Loucy (cell line): ENCODE measurements around the gene TRPM8.

Experiments
- H2AFZ ChIP-seq: fragments of 200-600 bp; sonication (generic); 2 replicates; pipeline ENCODE4 v1.6.0; 2016; ENCODE audit warnings: antibody characterized with exemption, mild to moderate bottlenecking, low read length, moderate library complexity
- H3F3A ChIP-seq: fragments of 200-600 bp; 2 replicates; pipeline ENCODE4 v1.6.0; 2016; ENCODE audit warnings: antibody characterized with exemption, low read depth, mild to moderate bottlenecking
- H3K27me3 ChIP-seq: fragments of 200-600 bp; sonication (generic); 2 replicates; pipeline ENCODE4 v1.6.1; 2014; ENCODE audit warnings: low read length, mild to moderate bottlenecking; ENCODE audit not compliant: insufficient read depth, poor library complexity, severe bottlenecking
- H3K36me3 ChIP-seq: fragments of 200-600 bp; sonication (generic); 2 replicates; pipeline ENCODE4 v1.6.1; 2016; ENCODE audit warnings: low read length; ENCODE audit not compliant: insufficient read depth
- H3K4me1 ChIP-seq: fragments of 200-600 bp; sonication (generic); 2 replicates; pipeline ENCODE4 v1.5.1; 2014; ENCODE audit warnings: low read length, mild to moderate bottlenecking; ENCODE audit not compliant: insufficient read depth, poor library complexity, severe bottlenecking
- H3K4me2 ChIP-seq: fragments of 200-600 bp; sonication (generic); 2 replicates; pipeline ENCODE4 v1.6.0; 2014; ENCODE audit warnings: antibody characterized with exemption, low read length, low read depth, mild to moderate bottlenecking; ENCODE audit not compliant: poor library complexity, severe bottlenecking
- H3K4me3 ChIP-seq: fragments of 200-600 bp; sonication (generic); 2 replicates; pipeline ENCODE4 v1.5.1; 2014; ENCODE audit warnings: low read length, mild to moderate bottlenecking, mixed read lengths; ENCODE audit not compliant: poor library complexity, severe bottlenecking
- H3K79me2 ChIP-seq: fragments of 200-600 bp; sonication (generic); 2 replicates; pipeline ENCODE4 v1.6.1; 2014; ENCODE audit warnings: low read length; ENCODE audit not compliant: insufficient read depth
- H3K9ac ChIP-seq: fragments of 200-600 bp; sonication (generic); 2 replicates; pipeline ENCODE4 v1.6.0; 2014; ENCODE audit warnings: mild to moderate bottlenecking, low read depth, low read length, moderate library complexity; ENCODE audit not compliant: poor library complexity, severe bottlenecking
- H3K9me2 ChIP-seq: fragments of 200-600 bp; sonication (generic); replicated peaks from 2 replicates; pipeline ENCODE4 v1.6.1; 2016; ENCODE audit warnings: low read depth, low read length, mixed read lengths
- H3K9me3 ChIP-seq: fragments of 200-600 bp; sonication (generic); 2 replicates; pipeline ENCODE4 v1.6.1; 2014; ENCODE audit warnings: mild to moderate bottlenecking, antibody characterized with exemption, low read length, low read depth; ENCODE audit not compliant: insufficient read depth
- H4K20me1 ChIP-seq: fragments of 200-600 bp; sonication (generic); 2 replicates; pipeline ENCODE4 v1.6.0; 2014; ENCODE audit warnings: antibody characterized with exemption, low read length, mild to moderate bottlenecking; ENCODE audit not compliant: insufficient read depth, poor library complexity, severe bottlenecking
- EZH2phosphoT487 ChIP-seq: fragments of 200-600 bp; IDR thresholded peaks from 2 replicates; pipeline ENCODE4 v1.6.1; 2018; ENCODE audit warnings: antibody characterized with exemption, mild to moderate bottlenecking, moderate library complexity, borderline replicate concordance
- TF ChIP-seq, protein P1 (sequence below): fragments of 200-600 bp; sonication (generic); conservative IDR thresholded peaks from 2 replicates; pipeline ENCODE4 v1.5.1; 2014; ENCODE audit warnings: mild to moderate bottlenecking, antibody characterized with exemption, low read length

TRPM8 gene

DNA sequence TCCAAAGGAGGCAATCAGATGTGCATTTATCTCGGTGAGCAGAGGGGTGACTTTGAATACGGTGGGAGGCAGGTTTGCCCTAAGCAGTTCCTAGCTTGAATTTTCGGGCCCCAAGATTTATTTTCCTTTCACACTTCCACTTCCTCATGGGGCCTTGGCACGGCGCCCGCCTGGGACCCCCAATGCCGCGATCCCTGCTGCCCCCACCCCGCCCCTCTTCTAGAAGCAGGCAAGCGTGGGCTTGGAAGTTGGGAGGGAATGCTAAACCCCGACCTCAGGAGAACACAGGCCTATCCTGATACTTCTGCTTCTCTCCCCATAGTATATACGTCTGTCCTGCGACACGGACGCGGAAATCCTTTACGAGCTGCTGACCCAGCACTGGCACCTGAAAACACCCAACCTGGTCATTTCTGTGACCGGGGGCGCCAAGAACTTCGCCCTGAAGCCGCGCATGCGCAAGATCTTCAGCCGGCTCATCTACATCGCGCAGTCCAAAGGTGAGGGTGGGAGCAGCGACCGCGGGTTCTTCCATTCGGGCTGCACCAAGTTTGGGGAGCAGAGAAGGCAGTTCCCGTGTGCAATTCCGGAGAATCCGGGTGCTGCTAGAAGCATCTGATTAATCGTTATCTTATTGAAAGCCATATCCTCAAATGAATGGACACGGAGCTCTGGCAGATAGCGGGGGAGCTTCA, 21.6 kb downstream of the TRPM8 start:
- H3K4me3 ChIP-seq: no peak overlapping the region

DNA sequence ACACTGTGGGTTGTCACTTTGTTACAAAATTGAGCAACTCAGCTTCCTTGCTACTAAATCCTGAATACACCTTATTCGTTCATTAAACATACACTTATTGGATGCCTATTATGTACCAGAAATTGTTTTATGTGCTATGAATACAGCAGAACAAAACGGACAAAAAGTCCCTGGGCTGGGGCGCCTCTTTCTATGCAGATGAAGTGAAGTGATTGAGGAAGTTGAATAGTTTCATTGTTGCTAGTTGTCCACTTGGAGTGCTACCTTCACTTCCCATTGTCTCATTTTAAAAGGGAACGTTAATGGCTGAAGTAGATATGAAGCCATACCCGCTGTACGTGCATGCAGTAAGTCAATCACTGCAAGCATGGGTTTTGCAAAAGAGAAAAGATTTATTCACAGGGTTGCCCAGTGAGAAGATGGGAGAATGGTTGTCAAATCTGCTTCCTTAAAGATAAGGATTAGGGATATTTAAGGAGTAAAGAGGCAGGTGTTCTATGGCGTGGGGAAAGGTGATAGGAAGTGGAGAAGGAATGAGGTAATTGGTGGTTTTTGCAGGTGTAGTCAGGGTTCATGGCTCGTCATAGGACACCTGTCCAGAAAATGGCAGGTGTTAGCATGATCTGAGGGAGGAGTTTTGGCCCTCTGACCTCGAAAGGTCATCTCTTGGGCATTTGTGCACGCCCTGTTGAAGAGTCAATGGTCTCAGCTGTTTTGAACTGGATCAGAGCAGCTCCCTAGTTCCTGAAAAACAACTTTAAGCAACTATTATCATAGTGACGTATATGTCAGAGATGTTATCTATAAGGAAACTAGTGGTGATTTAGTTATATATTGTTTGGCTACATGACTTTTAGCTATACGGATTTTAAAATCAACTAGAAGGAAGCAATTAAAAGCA, 23.5 kb downstream of the TRPM8 start:
- no peaks in the 10 kb centered on the region for H3F3A ChIP-seq
- H3K4me3 ChIP-seq: no peak overlapping the region
- no peak overlapping the region for H2AFZ ChIP-seq
- TF ChIP-seq EZH2phosphoT487: no peak
- TF ChIP-seq, protein P1, sequence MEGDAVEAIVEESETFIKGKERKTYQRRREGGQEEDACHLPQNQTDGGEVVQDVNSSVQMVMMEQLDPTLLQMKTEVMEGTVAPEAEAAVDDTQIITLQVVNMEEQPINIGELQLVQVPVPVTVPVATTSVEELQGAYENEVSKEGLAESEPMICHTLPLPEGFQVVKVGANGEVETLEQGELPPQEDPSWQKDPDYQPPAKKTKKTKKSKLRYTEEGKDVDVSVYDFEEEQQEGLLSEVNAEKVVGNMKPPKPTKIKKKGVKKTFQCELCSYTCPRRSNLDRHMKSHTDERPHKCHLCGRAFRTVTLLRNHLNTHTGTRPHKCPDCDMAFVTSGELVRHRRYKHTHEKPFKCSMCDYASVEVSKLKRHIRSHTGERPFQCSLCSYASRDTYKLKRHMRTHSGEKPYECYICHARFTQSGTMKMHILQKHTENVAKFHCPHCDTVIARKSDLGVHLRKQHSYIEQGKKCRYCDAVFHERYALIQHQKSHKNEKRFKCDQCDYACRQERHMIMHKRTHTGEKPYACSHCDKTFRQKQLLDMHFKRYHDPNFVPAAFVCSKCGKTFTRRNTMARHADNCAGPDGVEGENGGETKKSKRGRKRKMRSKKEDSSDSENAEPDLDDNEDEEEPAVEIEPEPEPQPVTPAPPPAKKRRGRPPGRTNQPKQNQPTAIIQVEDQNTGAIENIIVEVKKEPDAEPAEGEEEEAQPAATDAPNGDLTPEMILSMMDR: no peak
- no peak overlapping the region for H3K4me2 ChIP-seq
- H4K20me1 ChIP-seq: no peaks in the 10 kb centered on the region
- H3K9ac ChIP-seq: no peak overlapping the region
- H3K79me2 ChIP-seq: no peaks in the 10 kb centered on the region
- no peaks in the 10 kb centered on the region for H3K36me3 ChIP-seq
- no peaks in the 10 kb centered on the region for H3K9me2 ChIP-seq
- H3K9me3 ChIP-seq: no peaks in the 10 kb centered on the region
- no peaks in the 10 kb centered on the region for H3K4me1 ChIP-seq
- H3K27me3 ChIP-seq: no peaks in the 10 kb centered on the region

More for the DNA sequence above, 21.6 kb downstream of the TRPM8 start:
- no peaks in the 10 kb centered on the region for H3K27me3 ChIP-seq
- no peaks in the 10 kb centered on the region for H3K36me3 ChIP-seq
- no peaks in the 10 kb centered on the region for H3K4me1 ChIP-seq
- no peak overlapping the region for H3K4me2 ChIP-seq
- H3F3A ChIP-seq: no peaks in the 10 kb centered on the region
- no peak for TF ChIP-seq EZH2phosphoT487
- TF ChIP-seq, protein P1: no peak
- H4K20me1 ChIP-seq: no peaks in the 10 kb centered on the region
- no peak overlapping the region for H2AFZ ChIP-seq
- no peaks in the 10 kb centered on the region for H3K9me2 ChIP-seq
- H3K9me3 ChIP-seq: no peaks in the 10 kb centered on the region
- H3K9ac ChIP-seq: no peak overlapping the region
- H3K79me2 ChIP-seq: no peaks in the 10 kb centered on the region

DNA sequence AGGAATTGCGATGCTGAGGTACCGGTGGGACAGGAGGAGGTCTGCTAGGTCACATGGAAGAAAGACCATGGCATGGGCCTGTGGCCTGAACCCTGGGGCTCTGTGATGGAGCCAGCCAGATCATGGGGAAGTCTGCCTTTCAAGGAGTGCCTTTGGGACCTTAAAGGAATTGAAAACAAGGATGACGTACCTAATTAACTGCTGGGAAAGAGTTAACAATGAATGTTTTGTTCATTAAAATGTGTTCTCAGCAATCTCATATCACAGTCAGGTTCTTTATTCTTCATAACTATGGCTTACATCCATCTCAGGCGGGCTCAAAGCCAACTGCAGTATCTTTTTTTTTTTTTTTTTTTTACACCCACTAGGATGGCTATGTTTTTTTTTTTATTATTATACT, 25.6 kb downstream of the TRPM8 start:
- Histone ChIP-seq H3F3A (no peaks in the 10 kb centered on the region), H3K9ac (no peak overlapping the region), H3K4me2 (no peak overlapping the region), H3K79me2 (no peaks in the 10 kb centered on the region), H2AFZ (no peak overlapping the region), H3K36me3 (no peaks in the 10 kb centered on the region), H3K4me3 (no peak overlapping the region), H4K20me1 (no peaks in the 10 kb centered on the region), H3K9me2 (no peaks in the 10 kb centered on the region), H3K9me3 (no peaks in the 10 kb centered on the region), H3K27me3 (no peaks in the 10 kb centered on the region), H3K4me1 (no peaks in the 10 kb centered on the region)
- TF ChIP-seq, protein P1: no peak
- no peak for TF ChIP-seq EZH2phosphoT487
